ENCODE data around the gene PHACTR1. TPM values are rescaled to one million over a fixed set of nuclear protein-coding genes. Genes with fewer than 3 reads are reported as not detected.

Gene PHACTR1
- polyA plus RNA-seq, 2 of the 4 experiments (the other 2 are of a cell fraction): not detected

- DNase-seq (ENCODE audit: low read depth in 1 of 2, low spot score in 1 of 2): no peak
- H3K4me2 ChIP-seq: no peak overlapping the region
- no peak for FAIRE-seq
- no peak overlapping the region for H3K4me3 ChIP-seq
- H3K9me3 ChIP-seq: no peaks in the 10 kb centered on the region
- 30% methylated on average over 7 of the region's 7 CpGs for WGBS (ENCODE audit: missing lambda C conversion rate)
- no peak for ATAC-seq
- no peak for TF ChIP-seq JUNB (IDR thresholded peaks at IDR 0.05)
- TF ChIP-seq MAX (IDR thresholded peaks at IDR 0.05): no peak
- TF ChIP-seq POLR2AphosphoS2 (conservative IDR thresholded peaks at IDR 0.05; ENCODE audit: low read length): no peak
- TF ChIP-seq EHF (CRISPR knock-in tag; IDR thresholded peaks at IDR 0.05): no peak
- no peak for TF ChIP-seq RFX5 (IDR thresholded peaks at IDR 0.05)
- TF ChIP-seq JUN (IDR thresholded peaks at IDR 0.05): no peak
- TF ChIP-seq NR3C1 (IDR thresholded peaks at IDR 0.05): no peak
- no peak for TF ChIP-seq GATA3 (IDR thresholded peaks at IDR 0.05; ENCODE audit: borderline replicate concordance)
- TF ChIP-seq MYC (IDR thresholded peaks at IDR 0.05; ENCODE audit: borderline replicate concordance, low read length): no peak
- TF ChIP-seq TFCP2L1 (CRISPR knock-in tag; IDR thresholded peaks at IDR 0.05): no peak
- ChIA-PET CTCF (interaction anchor here (0.7 kb wide), 1 partner anchor 48 kb away, joined by 4 read pairs; no protein-coding TSS in a partner anchor), POLR2A (no interaction called here)
- no peaks in the 10 kb centered on the region for H3K4me1 ChIP-seq
- H3K27ac ChIP-seq: no peak overlapping the region
These were observed 358.7 kb downstream of the PHACTR1 start for GRCh38 chr6:13075141-13075845.

GRCh38 chr6:13076575-13076974 lies 360.0 kb downstream of the PHACTR1 start:
- Histone ChIP-seq H3K4me1 (no peaks in the 10 kb centered on the region), H3K4me3 (no peak overlapping the region), H3K9me3 (no peaks in the 10 kb centered on the region), H3K4me2 (no peak overlapping the region), H3K27ac (no peak overlapping the region)
- 41% methylated on average over 2 of the region's 3 CpGs for WGBS (ENCODE audit: missing lambda C conversion rate)
- CTCF ChIA-PET: no interaction called here
- FAIRE-seq: no peak
- no peak for DNase-seq (ENCODE audit: low read depth in 1 of 2, low spot score in 1 of 2)
- ATAC-seq: no peak
- no peak for TF ChIP-seq ZNF302 (CRISPR knock-in tag; IDR thresholded peaks at IDR 0.05)
- no peak for TF ChIP-seq MAFK (IDR thresholded peaks at IDR 0.05; ENCODE audit: partially characterized antibody)
- TF ChIP-seq TFCP2L1 (CRISPR knock-in tag; IDR thresholded peaks at IDR 0.05): no peak
- TF ChIP-seq HES2 (IDR thresholded peaks at IDR 0.05): no peak
- POLR2A ChIA-PET: no interaction called here

GRCh38 chr6:13077117-13077516 lies 360.6 kb downstream of the PHACTR1 start:
- POLR2A ChIA-PET: no interaction called here
- no peak overlapping the region for H3K4me3 ChIP-seq
- no peaks in the 10 kb centered on the region for H3K4me1 ChIP-seq
- ATAC-seq (no peak), DNase-seq (ENCODE audit: low read depth in 1 of 2, low spot score in 1 of 2) (no peak), FAIRE-seq (no peak)
- no peak for TF ChIP-seq SMC3 (IDR thresholded peaks at IDR 0.05)
- TF ChIP-seq CEBPB (IDR thresholded peaks at IDR 0.05): no peak
- no peak for TF ChIP-seq TP53 (CRISPR knock-in tag; IDR thresholded peaks at IDR 0.05)
- TF ChIP-seq HDAC2 (IDR thresholded peaks at IDR 0.05): no peak
- no peak for TF ChIP-seq BHLHE40 (IDR thresholded peaks at IDR 0.05; ENCODE audit: low read depth, low read length)
- no peak for TF ChIP-seq HEYL (CRISPR knock-in tag; IDR thresholded peaks at IDR 0.05)
- no peak for TF ChIP-seq CHD2 (IDR thresholded peaks at IDR 0.05; ENCODE audit: low read length, partially characterized antibody)
- no peak for TF ChIP-seq JUNB (IDR thresholded peaks at IDR 0.05)
- CTCF ChIA-PET: no interaction called here
- no peak overlapping the region for H3K27ac ChIP-seq
- 0% methylated on average over 1 of the region's 1 CpG for WGBS (ENCODE audit: missing lambda C conversion rate)
- no peaks in the 10 kb centered on the region for H3K9me3 ChIP-seq
- H3K4me2 ChIP-seq: no peak overlapping the region

GRCh38 chr6:13079096-13079723 lies 362.6 kb downstream of the PHACTR1 start:
- FAIRE-seq: no peak
- no peak for DNase-seq (ENCODE audit: low read depth in 1 of 2, low spot score in 1 of 2)
- no peak overlapping the region for H3K4me3 ChIP-seq

More at GRCh38 chr6:13079096-13079723, 362.6 kb downstream of the PHACTR1 start:
- ChIA-PET CTCF (no interaction called here), POLR2A (no interaction called here)
- no peak for TF ChIP-seq EP300 (IDR thresholded peaks at IDR 0.05)
- no peak for TF ChIP-seq ZC3H11A (IDR thresholded peaks at IDR 0.05)
- TF ChIP-seq ATOH8 (CRISPR knock-in tag; IDR thresholded peaks at IDR 0.05; ENCODE audit: low read depth): no peak
- no peak for TF ChIP-seq PBX3 (IDR thresholded peaks at IDR 0.05)
- Histone ChIP-seq H3K4me1 (no peaks in the 10 kb centered on the region), H3K4me2 (no peak overlapping the region), H3K27ac (no peak overlapping the region), H3K9me3 (no peaks in the 10 kb centered on the region)
- WGBS (ENCODE audit: missing lambda C conversion rate): 34% methylated on average over 6 of the region's 6 CpGs
- ATAC-seq: no peak

All from A549 (cell line).